Subcutaneous abdominal adipose tissue (tissue), 5 donors: ENCODE measurements around the gene NAALADL2.

Experiments
- H3K27ac ChIP-seq: one replicate; pipeline ENCODE4 v1.7.0; 2013; ENCODE audit warnings: low read depth, mild to moderate bottlenecking, inconsistent platforms, low read length, moderate library complexity
- H3K27me3 ChIP-seq, 5 donors: one replicate each; pipeline ENCODE4 v1.7.0; 2013; ENCODE audit warnings: low read length in 5 of 5, inconsistent platforms in 1 of 5; ENCODE audit not compliant: control insufficient read depth in 5 of 5, insufficient read depth in 4 of 5
- H3K36me3 ChIP-seq, 5 donors: one replicate each; pipeline ENCODE4 v1.7.0; 2013; ENCODE audit warnings: low read length in 5 of 5; ENCODE audit not compliant: control insufficient read depth in 5 of 5, insufficient read depth in 5 of 5
- H3K4me1 ChIP-seq, 5 donors: one replicate each; pipeline ENCODE4 v1.7.0; 2013; ENCODE audit warnings: low read length in 5 of 5, mild to moderate bottlenecking in 3 of 5, moderate library complexity in 1 of 5; ENCODE audit not compliant: control insufficient read depth in 5 of 5, insufficient read depth in 5 of 5
- H3K4me3 ChIP-seq, 5 donors: one replicate each; pipeline ENCODE4 v1.7.0; 2013; ENCODE audit warnings: low read length in 5 of 5, low read depth in 1 of 5
- H3K9ac ChIP-seq, 5 donors: one replicate each; pipeline ENCODE4 v1.7.0; 2013; ENCODE audit warnings: low read length in 5 of 5, mild to moderate bottlenecking in 4 of 5, moderate library complexity in 3 of 5
- H3K9me3 ChIP-seq, 5 donors: one replicate each; pipeline ENCODE4 v1.7.0; 2013; ENCODE audit warnings: low read length in 5 of 5; ENCODE audit not compliant: control insufficient read depth in 5 of 5
- donor health status: healthy.
- donor health status: healthy.
- donor health status: healthy.
- donor health status: healthy.
- donor health status: healthy.

The NAALADL2 gene

DNA sequence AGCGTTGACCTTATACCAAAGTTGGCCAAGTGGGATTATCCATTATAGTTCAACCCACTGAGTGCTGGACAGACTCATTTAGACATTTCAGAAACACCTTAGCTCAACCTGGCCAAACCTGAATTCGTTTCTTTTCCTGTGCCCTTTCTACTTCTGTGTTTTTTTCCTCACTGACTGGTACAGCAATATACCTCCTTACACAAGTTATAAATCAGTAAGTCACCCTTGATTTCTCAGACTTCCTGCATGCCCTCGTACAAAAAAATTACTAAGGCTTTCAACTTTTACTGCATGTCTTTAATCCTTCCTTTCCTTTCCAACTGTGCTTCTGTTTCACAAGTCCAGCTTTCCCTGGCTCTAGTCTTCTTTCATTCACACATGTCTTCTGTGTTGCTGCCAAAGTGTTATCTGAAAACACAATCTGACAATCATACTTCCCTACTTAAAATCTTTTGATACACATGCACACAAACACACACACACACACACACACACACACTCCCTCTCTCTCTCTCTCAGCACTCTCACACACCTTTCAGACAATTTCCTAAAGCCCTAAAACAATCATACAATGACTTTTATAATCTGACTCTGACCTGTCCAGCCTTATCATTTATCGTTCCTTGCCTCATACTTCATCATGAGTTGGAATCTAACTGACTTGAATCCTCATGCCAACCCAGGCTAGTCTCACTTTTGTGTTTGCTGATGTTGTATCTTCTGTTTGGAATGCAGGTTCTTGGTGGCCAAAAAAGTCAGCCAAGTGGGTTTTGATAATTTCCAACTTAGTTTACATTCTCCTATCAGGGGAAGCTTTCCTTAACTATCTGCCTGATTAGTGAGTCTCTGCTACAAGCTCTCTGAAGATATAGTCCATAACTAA lies 436.4 kb downstream of the NAALADL2 start:
- peaks cover 0 to 20% (median 0%) of the 10 kb centered on the region in 5 donors for H3K4me1 ChIP-seq
- no peaks in the 10 kb centered on the region for H3K9me3 ChIP-seq
- H3K27ac ChIP-seq, result no peak overlapping the region
- no peak overlapping the region for H3K9ac ChIP-seq
- no peak overlapping the region for H3K4me3 ChIP-seq
- H3K36me3 ChIP-seq, result no peaks in the 10 kb centered on the region
- no peaks in the 10 kb centered on the region for H3K27me3 ChIP-seq

DNA sequence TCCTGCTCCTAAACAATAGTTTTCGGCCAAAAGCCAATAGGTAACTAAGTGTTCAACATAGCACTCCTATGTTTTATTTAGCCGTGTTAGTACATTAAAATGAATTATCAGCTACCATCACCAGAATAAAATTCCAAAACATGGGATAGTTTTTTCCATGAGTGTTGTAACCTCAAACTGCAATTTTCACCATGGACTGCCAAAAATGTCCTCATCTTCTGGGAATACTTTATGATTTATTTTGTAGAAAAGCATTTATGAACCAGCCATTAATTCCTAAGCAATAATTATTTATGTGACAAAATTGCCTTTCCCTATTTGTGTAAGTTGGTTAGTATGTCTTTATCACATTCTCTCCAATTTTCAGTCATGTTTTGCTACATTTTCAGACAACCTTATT lies 438.1 kb downstream of the NAALADL2 start:
- Histone ChIP-seq H3K9me3 (no peaks in the 10 kb centered on the region), H3K27ac (no peak overlapping the region), H3K9ac (no peak overlapping the region), H3K4me1 (peaks cover 0 to 20% (median 0%) of the 10 kb centered on the region in 5 donors), H3K36me3 (no peaks in the 10 kb centered on the region), H3K4me3 (no peak overlapping the region), H3K27me3 (no peaks in the 10 kb centered on the region)

DNA sequence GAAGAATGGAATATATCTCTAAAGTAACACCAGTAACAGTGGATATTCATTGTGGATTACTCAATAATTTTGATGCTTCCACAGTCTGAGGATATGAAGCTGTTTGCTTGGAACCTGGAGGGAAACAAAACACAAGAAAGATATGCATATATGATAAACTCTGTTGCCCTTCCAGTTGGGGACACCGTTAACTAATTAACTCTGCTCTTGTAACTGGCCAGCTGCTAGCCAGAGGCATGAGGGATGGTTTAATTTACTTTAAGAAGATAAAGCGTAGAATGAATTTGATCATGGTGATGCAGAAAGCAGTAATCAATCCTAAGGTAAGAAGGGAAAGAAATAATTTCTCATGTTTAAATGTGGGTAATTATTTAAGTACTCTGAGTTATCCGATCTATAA lies 442.6 kb downstream of the NAALADL2 start:
- Histone ChIP-seq H3K27me3 (no peaks in the 10 kb centered on the region), H3K9ac (no peak overlapping the region), H3K36me3 (no peaks in the 10 kb centered on the region), H3K27ac (no peak overlapping the region), H3K4me1 (peaks cover 0 to 22% (median 9%) of the 10 kb centered on the region in 5 donors), H3K9me3 (no peaks in the 10 kb centered on the region), H3K4me3 (no peak overlapping the region)

DNA sequence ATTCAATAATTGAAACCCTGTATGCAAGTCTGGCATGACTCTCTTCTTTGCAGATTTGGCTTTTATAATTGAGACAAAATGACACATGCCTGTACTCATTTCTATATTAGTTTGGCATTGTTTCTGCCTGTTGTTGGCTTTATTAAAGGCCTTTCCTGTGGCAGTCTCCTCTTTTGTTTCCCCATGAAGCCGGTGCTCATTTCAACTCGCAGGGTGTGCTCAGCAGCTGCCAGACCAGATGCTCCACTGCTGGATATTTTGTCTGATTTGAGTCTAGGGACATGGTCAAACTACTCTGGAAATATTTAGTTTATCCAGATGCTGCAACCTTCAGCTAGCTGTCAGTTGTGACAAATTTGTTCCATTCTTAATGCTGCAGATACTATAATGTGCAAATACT lies 445.3 kb downstream of the NAALADL2 start:
- Histone ChIP-seq H3K27me3 (no peaks in the 10 kb centered on the region), H3K4me1 (peaks cover 0 to 14% (median 9%) of the 10 kb centered on the region in 5 donors), H3K9ac (peak overlapping the region in 1 of 5 donors; percentile 1), H3K9me3 (no peaks in the 10 kb centered on the region), H3K4me3 (no peak overlapping the region), H3K36me3 (no peaks in the 10 kb centered on the region), H3K27ac (no peak overlapping the region)

DNA sequence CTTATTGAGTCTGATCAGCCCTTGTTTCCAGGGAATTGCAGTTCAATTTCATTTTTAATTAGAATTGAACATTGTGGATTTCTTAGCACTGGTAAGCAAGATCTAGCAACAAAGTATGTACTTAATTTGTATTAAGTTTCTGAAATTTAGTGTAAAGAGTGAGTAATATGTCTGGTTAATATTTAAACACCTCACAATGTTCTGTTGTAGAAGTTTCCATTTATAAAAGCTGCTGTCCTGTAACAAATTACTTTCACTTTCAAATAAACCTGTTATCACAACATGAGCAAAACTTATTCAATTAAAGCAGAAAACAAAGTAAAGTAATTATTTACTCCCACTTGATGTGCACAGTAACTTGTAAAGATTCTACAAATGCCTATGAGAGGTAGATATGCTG lies 448.5 kb downstream of the NAALADL2 start:
- Histone ChIP-seq H3K9me3 (no peaks in the 10 kb centered on the region), H3K36me3 (no peaks in the 10 kb centered on the region), H3K4me3 (peak overlapping the region in 1 of 5 donors; percentile 13), H3K4me1 (peaks cover 0 to 14% (median 9%) of the 10 kb centered on the region in 5 donors), H3K27ac (no peak overlapping the region), H3K9ac (no peak overlapping the region), H3K27me3 (no peaks in the 10 kb centered on the region)

DNA sequence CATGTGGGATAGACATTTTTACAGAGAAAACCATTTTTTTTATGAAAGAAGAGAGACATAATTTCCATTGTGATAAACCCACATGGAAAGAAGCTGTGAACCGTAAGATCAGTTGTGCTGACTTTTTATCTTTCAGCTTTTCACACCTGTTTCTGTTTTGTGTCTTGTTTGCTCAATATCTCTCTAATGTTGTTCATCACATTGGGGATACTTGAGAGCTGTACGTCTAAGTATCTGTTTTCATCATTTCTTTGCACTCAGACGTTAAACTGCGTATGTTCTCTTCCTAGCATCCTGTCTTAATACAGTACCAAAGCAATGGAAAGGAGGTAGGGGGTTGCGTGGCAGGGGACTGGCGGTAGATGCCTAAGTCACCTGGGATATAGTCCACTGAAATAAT lies 449.0 kb downstream of the NAALADL2 start:
- H3K9me3 ChIP-seq, result no peaks in the 10 kb centered on the region
- peaks cover 0 to 14% (median 9%) of the 10 kb centered on the region in 5 donors for H3K4me1 ChIP-seq
- H3K4me3 ChIP-seq, result peak overlapping the region in 1 of 5 donors; percentile 13
- no peak overlapping the region for H3K27ac ChIP-seq
- no peak overlapping the region for H3K9ac ChIP-seq
- H3K27me3 ChIP-seq, result no peaks in the 10 kb centered on the region
- H3K36me3 ChIP-seq, result no peaks in the 10 kb centered on the region

DNA sequence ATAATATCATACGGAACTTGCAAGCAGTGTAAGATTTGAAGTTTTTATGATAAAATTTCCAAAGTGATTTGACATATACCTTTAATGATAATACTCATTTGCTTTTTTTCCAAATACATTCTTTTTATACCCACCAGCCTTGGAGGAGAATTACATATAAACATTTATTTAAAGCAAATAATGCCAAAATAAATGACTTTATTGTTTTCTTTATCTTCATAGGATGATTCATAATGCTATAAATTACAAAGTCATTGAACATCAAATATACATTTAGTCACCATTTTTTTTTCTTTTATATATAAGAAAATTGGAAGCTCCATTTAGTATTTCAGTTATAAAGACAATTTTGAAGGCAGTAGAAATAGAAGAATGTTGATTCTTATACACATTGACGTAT lies 450.9 kb downstream of the NAALADL2 start:
- H3K9me3 ChIP-seq, result no peaks in the 10 kb centered on the region
- H3K9ac ChIP-seq, result no peak overlapping the region
- H3K36me3 ChIP-seq, result no peaks in the 10 kb centered on the region
- no peaks in the 10 kb centered on the region for H3K4me1 ChIP-seq
- H3K27ac ChIP-seq, result no peak overlapping the region
- H3K4me3 ChIP-seq, result no peak overlapping the region
- no peaks in the 10 kb centered on the region for H3K27me3 ChIP-seq

DNA sequence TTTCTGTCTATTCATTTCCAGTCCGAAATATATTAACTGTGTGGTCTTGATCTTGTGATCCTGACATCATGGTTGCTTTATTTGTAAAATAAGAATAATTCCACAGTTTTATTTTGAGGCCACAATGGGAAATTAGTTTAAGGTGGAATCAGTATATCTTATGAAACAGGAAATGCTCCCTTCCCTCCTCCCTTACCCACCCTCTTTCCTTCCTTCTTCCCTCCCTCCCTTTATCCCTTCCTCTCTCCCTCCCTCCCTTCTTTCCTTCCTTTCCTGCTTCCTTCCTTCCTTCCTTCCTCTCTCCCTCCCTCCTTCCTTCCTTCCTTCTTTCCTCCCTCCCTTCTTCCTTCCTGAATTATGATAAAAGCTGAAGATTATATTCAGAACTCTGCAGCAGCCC lies 452.3 kb downstream of the NAALADL2 start:
- no peak overlapping the region for H3K4me3 ChIP-seq
- no peaks in the 10 kb centered on the region for H3K9me3 ChIP-seq
- H3K27ac ChIP-seq, result no peak overlapping the region
- H3K9ac ChIP-seq, result no peak overlapping the region
- H3K27me3 ChIP-seq, result no peaks in the 10 kb centered on the region
- H3K36me3 ChIP-seq, result no peaks in the 10 kb centered on the region
- H3K4me1 ChIP-seq, result no peaks in the 10 kb centered on the region

DNA sequence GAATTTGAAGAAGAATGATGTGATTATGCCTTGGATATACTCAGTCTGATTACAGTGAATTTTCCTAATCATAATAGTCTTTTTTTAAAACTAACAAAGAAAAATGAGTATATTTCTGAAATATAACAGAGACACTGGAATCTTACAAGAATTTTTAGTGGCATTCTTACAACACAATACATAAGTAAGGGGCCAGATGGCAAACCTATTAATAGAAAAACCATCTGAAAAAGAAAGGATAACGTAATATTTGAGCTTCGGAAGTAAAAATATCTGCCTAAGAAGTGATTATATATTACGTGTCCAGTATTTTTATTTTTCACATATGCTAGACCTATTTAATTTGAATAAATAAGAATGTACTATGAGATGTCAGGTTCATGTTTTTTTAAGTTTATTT lies 452.8 kb downstream of the NAALADL2 start:
- Histone ChIP-seq H3K9ac (no peak overlapping the region), H3K4me3 (no peak overlapping the region), H3K36me3 (no peaks in the 10 kb centered on the region), H3K9me3 (no peaks in the 10 kb centered on the region), H3K27me3 (no peaks in the 10 kb centered on the region), H3K27ac (no peak overlapping the region), H3K4me1 (no peaks in the 10 kb centered on the region)

DNA sequence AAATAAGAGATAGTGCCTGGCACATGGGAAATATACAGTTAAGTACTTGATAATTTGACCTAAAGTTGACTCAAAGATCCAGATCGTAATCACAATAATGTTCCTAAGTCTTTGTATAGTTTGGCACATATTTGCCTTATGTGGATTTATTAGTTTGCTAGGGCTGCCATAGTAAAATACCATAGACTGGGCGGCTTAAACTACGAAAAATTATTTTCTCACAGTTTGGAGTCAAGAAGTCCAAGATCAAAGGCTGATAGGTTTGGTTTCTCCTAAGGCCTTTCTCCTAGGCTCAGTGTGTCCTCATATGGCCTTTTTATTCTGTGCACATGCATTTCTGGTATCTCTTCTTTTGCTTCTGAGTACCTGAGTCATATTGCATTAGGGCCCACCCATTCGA lies 453.7 kb downstream of the NAALADL2 start:
- Histone ChIP-seq H3K9ac (no peak overlapping the region), H3K4me3 (no peak overlapping the region), H3K4me1 (no peaks in the 10 kb centered on the region), H3K27me3 (no peaks in the 10 kb centered on the region), H3K9me3 (no peaks in the 10 kb centered on the region), H3K27ac (no peak overlapping the region), H3K36me3 (no peaks in the 10 kb centered on the region)
